Sciatic nerve (tissue), 2 donors: ENCODE measurements around the gene PPP1R12A. TPM values are rescaled to one million over a fixed set of nuclear protein-coding genes. Genes with fewer than 3 reads are reported as not detected.
"Not testable (repeated sequence)": the region's sequence is repeated elsewhere in the genome, so short reads cannot be mapped to it uniquely, and the experiment has no call there.

Experiments
- ATAC-seq: fragments of 200-7000 bp; cut with Tn5 transposase; one replicate; pipeline ENCODE4 v1.9.1; 2020; ENCODE audit warnings: mild to moderate bottlenecking, moderate library complexity
- DNase-seq: peaks from one replicate; pipeline ENCODE4 v3.0.0-alpha.2; 2020; ENCODE audit warnings: low spot score
- intact Hi-C: fragments of 100-400 bp; cut with DNase I; formaldehyde crosslinking; loops from one replicate; pipeline ENCODE4 v1.14.2; 2022
- total RNA-seq: library from RNA; stranded (reverse); fragmentation: NEBNext Ultra II Directional; extraction: Animal tissue kit (Norgen Biotek cat#: 25700); gene quantifications from one replicate; pipeline ENCODE4 v1.2.1, GENCODE V29; 2021
- donor health status: DM: no; HTN: no; CAD: no.
- donor health status: DM: no; HTN: no; CAD: no.

The PPP1R12A gene
- total RNA-seq, result 143 TPM

DNA sequence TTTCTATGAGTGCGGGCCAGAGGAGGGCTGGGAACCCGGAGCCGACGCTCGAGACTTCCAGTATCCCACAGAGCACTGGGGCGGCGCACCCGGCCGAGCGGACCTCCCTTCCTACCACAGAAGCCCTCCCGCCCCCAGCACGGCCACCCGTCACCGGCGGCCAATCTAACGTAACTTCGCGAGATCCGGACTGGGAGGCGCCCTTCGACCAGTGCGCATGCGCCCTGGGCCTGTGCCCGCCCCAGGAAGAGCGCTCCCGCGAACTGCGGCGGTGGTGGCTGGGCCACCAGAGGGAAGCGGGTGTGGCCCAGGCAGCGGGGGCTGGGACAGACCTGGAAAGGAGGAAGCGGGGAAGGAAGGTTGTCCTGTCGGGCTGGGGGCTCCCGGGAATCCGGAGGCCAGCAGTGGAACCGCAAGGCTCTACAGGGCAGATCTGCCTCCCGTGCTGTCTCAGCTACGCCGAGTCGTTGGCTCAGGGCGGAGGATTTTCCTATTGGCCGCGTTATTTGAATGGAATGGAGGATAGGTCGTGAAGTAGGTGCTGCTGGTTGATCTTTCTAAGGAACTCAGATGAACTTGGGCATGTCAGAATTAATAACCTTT is at the start of gene PPP1R12A:
Gene PPP1R12A, minus strand, starts transcription at position 77 of the 603 bp plus-strand sequence. CDS start 166 bp downstream, outside the sequence.
- ATAC-seq (peak; percentile 98), DNase-seq (peak; percentile 98)
- intact Hi-C loops, result no loop called here

DNA sequence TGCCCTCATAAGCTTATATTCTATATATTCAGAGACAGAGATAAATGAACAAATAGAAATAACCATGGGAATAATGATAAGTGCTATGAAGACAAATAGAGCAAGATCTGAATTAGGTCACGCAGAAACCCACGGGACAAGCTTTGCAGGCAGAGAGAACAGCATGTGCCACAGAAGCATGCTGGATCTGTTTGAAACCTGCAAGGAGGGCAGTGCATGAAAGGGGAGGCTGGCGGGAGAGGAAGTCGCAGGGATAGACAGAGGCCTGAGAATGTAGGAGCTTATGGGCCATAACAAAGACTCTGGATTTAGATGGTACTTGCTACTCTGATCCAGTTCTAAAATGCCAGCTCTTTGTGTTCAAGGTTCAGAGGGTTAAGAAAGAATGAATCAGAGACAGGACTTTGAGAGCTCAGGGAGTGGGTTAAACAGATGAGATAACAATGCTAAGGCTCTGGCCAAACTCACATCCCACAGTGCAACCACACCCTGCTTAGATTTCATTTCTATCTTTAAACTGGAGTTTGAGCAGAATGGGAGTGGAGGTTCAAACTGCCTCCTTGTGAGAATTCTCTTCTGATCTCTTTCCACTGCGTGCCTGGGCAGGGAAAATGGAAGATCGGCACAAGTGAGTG is 49.2 kb upstream of the PPP1R12A start:
- no peak for DNase-seq
- intact Hi-C loops, result no loop called here
- ATAC-seq, result peak; percentile 48

DNA sequence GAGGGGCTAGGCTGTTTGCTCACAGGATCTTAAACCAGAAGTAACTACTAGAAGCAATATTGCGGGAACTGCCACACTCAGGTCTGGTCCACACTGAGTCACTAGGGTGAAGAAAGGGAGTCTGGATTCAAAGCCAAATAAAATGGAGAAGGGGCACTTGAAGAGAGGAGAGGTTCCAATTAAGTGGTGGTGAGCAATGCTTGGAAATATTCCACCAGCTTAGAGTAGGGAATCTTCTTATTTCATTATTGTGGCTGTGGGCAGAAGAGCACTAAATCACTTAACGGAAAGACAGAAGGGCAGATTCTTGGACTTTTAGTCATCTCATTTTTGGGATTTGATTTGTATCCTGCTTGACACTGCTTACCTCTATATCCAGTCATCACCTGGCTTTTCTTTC is 48.6 kb upstream of the PPP1R12A start:
- no peak for ATAC-seq
- no peak for DNase-seq
- intact Hi-C loops, result no loop called here

DNA sequence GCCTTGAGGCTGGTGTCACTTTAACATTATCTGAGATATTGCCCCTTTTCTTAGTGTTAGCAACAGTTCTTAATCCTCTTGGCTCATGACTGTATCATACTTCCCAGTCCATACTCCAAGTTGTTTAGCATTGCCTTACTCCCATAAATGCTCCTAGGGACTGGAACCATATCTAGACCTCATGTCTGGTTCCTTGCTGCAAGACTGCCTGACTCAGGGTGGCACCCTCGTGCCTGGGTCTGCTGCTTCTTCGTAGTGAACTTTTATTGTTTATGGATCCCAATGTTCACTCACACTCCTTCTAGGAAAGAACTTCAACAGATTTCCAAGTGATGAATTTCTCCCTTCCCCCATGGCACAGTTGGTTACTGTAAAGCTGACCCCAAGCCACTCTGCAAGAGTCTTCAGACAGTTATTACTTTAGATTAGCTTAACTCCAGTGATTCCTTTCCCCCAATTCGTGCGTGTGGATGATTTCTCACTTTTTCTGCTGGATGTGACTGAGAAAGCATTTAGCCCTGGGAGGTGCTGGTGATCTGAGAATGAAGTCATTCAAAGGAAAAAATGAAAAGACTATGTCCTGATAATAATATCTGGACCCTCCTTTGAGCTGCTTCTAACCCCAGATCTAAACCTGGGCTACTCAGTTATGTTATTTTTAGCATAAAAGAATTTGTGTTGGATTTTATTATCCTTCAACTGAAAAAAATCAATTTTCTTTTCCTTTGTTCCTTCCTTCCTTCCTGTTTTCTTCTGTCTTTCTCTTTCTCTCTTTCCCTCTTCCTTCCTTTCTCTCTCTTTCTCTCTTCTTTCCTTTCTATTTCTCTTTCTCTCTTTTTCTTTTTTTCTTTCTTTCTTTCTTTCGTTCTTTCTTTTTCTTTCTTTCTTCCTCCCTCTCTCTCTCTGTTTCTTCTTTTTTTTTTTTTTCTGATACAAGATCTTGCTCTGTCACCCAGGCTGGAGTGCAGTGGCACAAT is 47.5 kb upstream of the PPP1R12A start:
- DNase-seq, result no peak

GRCh38 chr12:79978692-79979091 is 43.8 kb upstream of the PPP1R12A start:
- DNase-seq (no peak), ATAC-seq (no peak)
- intact Hi-C loops, result no loop called here

More for the DNA sequence above, 47.5 kb upstream of the PPP1R12A start:
- intact Hi-C loops, result no loop called here
- no peak for ATAC-seq

DNA sequence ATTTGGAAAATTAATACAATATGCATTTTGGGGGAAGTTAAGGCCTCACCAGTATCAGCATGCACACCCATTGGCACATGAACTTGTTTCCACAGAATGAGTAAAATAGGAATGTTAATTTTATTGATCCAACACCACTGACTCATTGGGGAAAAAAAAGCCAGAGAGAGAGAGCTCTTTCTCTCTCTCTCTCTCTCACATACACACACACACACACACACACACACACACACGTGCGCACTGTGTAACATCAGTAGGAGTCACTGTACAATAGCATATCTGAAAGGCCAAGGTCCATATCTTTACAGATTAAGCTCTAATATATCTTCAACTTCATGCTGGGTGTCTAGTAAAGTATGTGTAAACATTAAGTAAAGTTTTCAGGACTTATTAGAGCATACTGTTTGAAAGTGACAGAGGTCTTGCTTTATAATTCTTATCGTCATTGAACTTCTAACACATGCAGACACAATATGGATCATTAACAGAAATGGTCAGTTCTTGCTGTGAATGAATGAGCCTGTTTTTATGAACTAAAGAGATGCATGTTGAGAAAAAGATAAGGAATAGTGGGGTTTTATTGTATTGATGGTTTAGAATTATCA is 43.1 kb upstream of the PPP1R12A start:
- intact Hi-C loops, DNase-seq, ATAC-seq: not testable (repeated sequence)

DNA sequence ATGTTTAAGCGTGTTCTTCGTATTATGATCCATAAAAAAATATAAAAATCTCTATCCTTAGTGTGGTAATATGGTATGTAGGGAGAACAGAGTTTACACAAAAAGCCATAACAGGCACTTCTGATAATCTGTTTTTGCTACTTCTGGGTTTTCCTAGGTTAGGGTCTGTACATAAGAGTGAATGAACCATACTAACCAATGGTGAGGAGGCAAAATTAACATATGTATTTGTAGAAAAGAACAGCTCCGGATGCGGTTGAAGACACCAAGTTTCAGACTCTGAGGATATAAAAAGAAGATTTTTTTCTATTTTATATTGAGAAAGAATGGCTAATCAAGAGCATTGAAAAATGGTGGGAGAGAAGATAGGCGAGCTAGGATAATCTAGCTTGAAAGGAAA is 40.2 kb upstream of the PPP1R12A start:
- no peak for DNase-seq
- ATAC-seq, result no peak
- intact Hi-C loops, result no loop called here

DNA sequence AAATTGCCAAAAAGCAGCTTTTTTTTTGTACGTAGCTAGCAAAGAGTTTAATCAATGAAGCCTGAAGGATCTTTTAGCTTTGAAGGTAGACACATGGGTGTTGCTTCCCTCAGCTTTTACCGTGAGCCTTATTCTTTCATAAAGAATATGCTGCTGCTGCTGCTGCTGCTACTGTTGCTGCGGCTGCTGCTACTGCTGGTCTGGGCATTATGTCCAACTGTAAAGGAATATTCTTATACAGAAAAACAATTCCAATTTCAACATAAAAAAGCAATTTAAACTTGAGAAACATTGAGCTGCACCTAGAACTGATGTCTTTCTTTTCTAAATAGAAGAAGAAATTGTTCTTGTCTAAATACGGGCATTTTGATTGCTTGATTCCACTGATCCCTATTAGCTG is 38.9 kb upstream of the PPP1R12A start:
- ATAC-seq, result no peak
- intact Hi-C loops, result no loop called here

DNA sequence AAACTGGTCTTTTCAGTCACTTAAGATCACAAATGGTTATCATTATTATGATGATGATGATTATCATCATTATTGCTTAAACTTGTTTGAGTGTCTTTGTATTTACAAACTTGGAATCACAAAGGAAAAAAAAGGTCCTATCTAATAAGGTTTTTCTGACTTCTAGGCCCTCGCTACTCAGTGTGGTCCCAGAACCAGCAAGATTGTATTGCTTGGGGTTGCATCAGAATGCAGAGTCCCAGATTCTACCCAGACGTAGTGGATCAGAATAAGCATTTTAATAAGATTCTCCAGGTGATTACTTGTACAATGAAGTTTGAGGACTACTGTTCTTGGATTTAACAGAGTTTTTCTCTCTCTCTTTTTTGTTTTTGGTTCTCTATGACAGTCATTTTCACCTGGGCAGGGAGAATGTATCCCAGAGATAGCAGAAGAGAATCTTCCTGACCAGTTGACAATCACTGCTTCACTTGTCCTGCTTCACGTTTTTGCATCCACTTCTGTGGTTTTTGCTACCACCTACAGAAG is 29.3 kb upstream of the PPP1R12A start:
- intact Hi-C loops, result no loop called here
- ATAC-seq (no peak), DNase-seq (no peak)

More for the DNA sequence above, 38.9 kb upstream of the PPP1R12A start:
- DNase-seq, result no peak

- intact Hi-C loops, result no loop called here
- DNase-seq, result no peak
- ATAC-seq, result no peak
Measured at GRCh38 chr12:79961411-79961810, 26.5 kb upstream of the PPP1R12A start.

GRCh38 chr12:79959484-79959883 is 24.6 kb upstream of the PPP1R12A start:
- ATAC-seq (no peak), DNase-seq (no peak)
- intact Hi-C loops, result no loop called here

GRCh38 chr12:79956896-79957295 is 22.0 kb upstream of the PPP1R12A start:
- ATAC-seq, result no peak
- intact Hi-C loops, result no loop called here
- DNase-seq, result no peak

DNA sequence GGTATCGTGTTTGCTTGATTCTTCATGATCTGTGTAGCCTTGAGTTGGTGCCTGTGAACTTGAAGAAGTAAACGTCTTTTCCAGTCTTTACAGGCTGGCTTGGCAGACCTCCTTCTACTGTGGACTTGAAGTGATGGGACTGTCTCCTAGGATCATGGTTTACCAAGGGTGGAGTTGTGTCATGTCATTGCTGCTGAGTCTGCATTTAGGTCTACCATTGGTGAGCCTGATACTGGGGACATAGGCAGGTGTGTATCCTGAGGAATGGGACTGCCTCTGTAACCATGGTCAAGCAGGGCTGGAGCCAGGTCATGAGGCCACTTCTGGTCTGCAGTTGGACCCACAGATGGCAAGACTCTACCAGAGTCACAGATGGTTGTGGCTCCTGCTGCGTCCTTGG is 20.7 kb upstream of the PPP1R12A start:
- ATAC-seq (no peak), DNase-seq (no peak)
- intact Hi-C loops, result no loop called here

DNA sequence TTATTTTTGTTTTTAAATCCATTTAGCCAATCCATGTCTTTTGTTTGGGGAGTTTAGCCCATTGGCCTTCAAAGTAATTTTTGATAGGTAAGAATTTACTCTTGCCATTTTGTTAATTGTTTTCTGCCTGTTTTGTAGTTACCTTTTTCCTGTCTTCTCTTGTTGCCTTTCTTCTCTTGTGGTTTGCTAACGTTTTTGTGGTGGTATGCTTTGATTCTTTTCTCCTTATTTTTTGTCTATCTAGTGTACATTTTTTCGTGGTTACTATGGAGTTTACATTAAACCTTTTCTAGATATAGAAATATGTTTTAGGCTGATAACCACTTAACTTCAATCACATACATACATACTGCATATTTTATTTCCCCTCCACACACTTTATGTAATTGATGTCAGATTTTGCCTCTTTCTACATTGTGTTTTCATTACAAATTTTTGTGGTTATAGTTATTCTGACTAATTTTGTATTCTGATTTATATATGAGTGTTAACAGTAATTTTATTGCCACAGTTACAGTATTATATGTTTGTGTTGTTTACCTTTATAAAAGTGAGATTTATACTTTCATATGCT is 19.2 kb upstream of the PPP1R12A start:
- intact Hi-C loops, result no loop called here
- ATAC-seq (no peak), DNase-seq (no peak)

GRCh38 chr12:79949098-79949497 is 14.2 kb upstream of the PPP1R12A start:
- ATAC-seq (no peak), DNase-seq (no peak)
- intact Hi-C loops, result no loop called here

GRCh38 chr12:79945433-79945832 is 10.5 kb upstream of the PPP1R12A start:
- no peak for ATAC-seq
- intact Hi-C loops, result no loop called here
- no peak for DNase-seq

DNA sequence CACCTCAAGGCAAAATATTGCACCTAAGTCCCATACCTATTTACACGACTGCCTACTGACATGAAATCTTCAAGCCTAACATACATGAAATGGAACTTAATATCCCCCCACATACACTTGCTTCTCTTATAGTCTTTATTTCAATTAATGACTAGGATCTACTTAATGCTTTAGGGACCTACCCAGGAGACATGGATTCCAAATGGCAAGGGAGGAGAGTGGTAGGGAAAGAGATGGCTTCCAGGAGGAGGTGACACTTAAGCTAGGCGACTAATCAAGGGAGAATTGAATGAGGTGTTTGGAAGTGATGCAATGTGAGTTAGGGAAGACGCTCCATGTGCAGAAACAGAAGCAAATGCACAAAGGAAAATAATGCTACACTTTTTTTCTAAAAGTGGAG is 9.7 kb upstream of the PPP1R12A start:
- ATAC-seq (no peak), DNase-seq (no peak)
- intact Hi-C loops, result no loop called here

- DNase-seq, ATAC-seq, intact Hi-C loops: not testable (repeated sequence)
Measured at GRCh38 chr12:79942846-79943245, 7.9 kb upstream of the PPP1R12A start.
